Activated CD8-positive, alpha-beta memory T cell treated with anti-CD3 and anti-CD28 coated beads, Interleukin-2, amount 10 ng/mL, durations not matched to agents 7 days and 5 days (primary cell): ENCODE data around the gene NUP133. TPM values are rescaled to one million over a fixed set of nuclear protein-coding genes. Genes with fewer than 3 reads are reported as not detected.
"Not testable (repeated sequence)": the region's sequence is repeated elsewhere in the genome, so short reads cannot be mapped to it uniquely, and the experiment has no call there.

Source experiments
- ATAC-seq: fragments of 150-1000 bp; cut with Tn5 transposase; one replicate; pipeline ENCODE4 v1.10.0; 2021; ENCODE audit warnings: moderate library complexity
- CTCF ChIA-PET: fragments of 350-600 bp; sonication (Branson Sonifier 250); formaldehyde crosslinking; loops from one replicate; lab custom pipeline; 2021; ENCODE audit warnings: antibody characterized with exemption; lab: Charles Lee
- DNase-seq: peaks from one replicate; pipeline ENCODE4 v3.0.0-alpha.2; 2020
- H3K27ac Mint-ChIP-seq: one replicate; pipeline ENCODE4 v1.8.0; 2021; ENCODE audit warnings: mild to moderate bottlenecking, mixed read lengths
- H3K27me3 Mint-ChIP-seq: one replicate; pipeline ENCODE4 v1.8.0; 2021; ENCODE audit warnings: mixed read lengths
- H3K36me3 Mint-ChIP-seq: one replicate; pipeline ENCODE4 v1.8.0; 2021; ENCODE audit warnings: mild to moderate bottlenecking, mixed read lengths
- H3K4me1 Mint-ChIP-seq: one replicate; pipeline ENCODE4 v1.8.0; 2021; ENCODE audit warnings: mixed read lengths
- H3K4me3 Mint-ChIP-seq: one replicate; pipeline ENCODE4 v1.8.0; 2021; ENCODE audit warnings: mild to moderate bottlenecking, moderate library complexity, mixed read lengths
- H3K9me3 Mint-ChIP-seq: one replicate; pipeline ENCODE4 v1.8.0; 2022; ENCODE audit warnings: low read depth, mixed read lengths
- total RNA-seq, 2 experiments: library from RNA; stranded (reverse); gene quantifications; one replicate each; pipeline ENCODE4 v1.2.3, GENCODE V29; 2021

Gene NUP133
- total RNA-seq, 2 experiments from 2014 or later = 43.1 to 45.4 TPM

GRCh38 chr1:229402329-229402728, 105.8 kb downstream of the NUP133 start:
- peaks cover 70% of the 10 kb centered on the region for H3K27me3 Mint-ChIP-seq
- CTCF ChIA-PET, DNase-seq, H3K9me3 Mint-ChIP-seq, H3K4me3 Mint-ChIP-seq, ATAC-seq, H3K27ac Mint-ChIP-seq, H3K36me3 Mint-ChIP-seq, H3K4me1 Mint-ChIP-seq: not testable (repeated sequence)

GRCh38 chr1:229397762-229398161, 110.4 kb downstream of the NUP133 start:
- CTCF ChIA-PET = no interaction called here

GRCh38 chr1:229396585-229397206, 111.4 kb downstream of the NUP133 start:
- CTCF ChIA-PET = no interaction called here

More at GRCh38 chr1:229397762-229398161, 110.4 kb downstream of the NUP133 start:
- Mint-ChIP-seq H3K4me1 (no peaks in the 10 kb centered on the region), H3K27ac (no peak overlapping the region), H3K4me3 (no peak overlapping the region), H3K36me3 (no peaks in the 10 kb centered on the region), H3K9me3 (no peaks in the 10 kb centered on the region), H3K27me3 (peaks cover 66% of the 10 kb centered on the region)
- DNase-seq = no peak
- no peak for ATAC-seq

GRCh38 chr1:229394517-229394916, 113.6 kb downstream of the NUP133 start:
- peaks cover 56% of the 10 kb centered on the region for H3K27me3 Mint-ChIP-seq
- H3K36me3 Mint-ChIP-seq, CTCF ChIA-PET, DNase-seq, H3K9me3 Mint-ChIP-seq, ATAC-seq, H3K27ac Mint-ChIP-seq, H3K4me1 Mint-ChIP-seq, H3K4me3 Mint-ChIP-seq: not testable (repeated sequence)

More at GRCh38 chr1:229396585-229397206, 111.4 kb downstream of the NUP133 start:
- Mint-ChIP-seq H3K27me3 (peaks cover 61% of the 10 kb centered on the region), H3K36me3 (no peaks in the 10 kb centered on the region), H3K9me3 (no peaks in the 10 kb centered on the region), H3K4me3 (no peak overlapping the region), H3K27ac (no peak overlapping the region), H3K4me1 (no peaks in the 10 kb centered on the region)
- no peak for DNase-seq
- ATAC-seq = no peak

GRCh38 chr1:229392936-229393335, 115.2 kb downstream of the NUP133 start:
- no peaks in the 10 kb centered on the region for H3K36me3 Mint-ChIP-seq
- ATAC-seq (no peak), DNase-seq (no peak)
- CTCF ChIA-PET = no interaction called here
- H3K4me3 Mint-ChIP-seq = no peak overlapping the region
- no peaks in the 10 kb centered on the region for H3K9me3 Mint-ChIP-seq
- no peaks in the 10 kb centered on the region for H3K4me1 Mint-ChIP-seq
- H3K27ac Mint-ChIP-seq = no peak overlapping the region
- H3K27me3 Mint-ChIP-seq = peaks cover 60% of the 10 kb centered on the region

Other genes with a start within 250 kb of the NUP133 start
- gene RAB4A, start 237.2 kb downstream of the NUP133 start, total RNA-seq = 10 to 100 TPM; 26.5 to 27.2 TPM
- gene CCSAP, start 165.3 kb downstream of the NUP133 start, total RNA-seq = 1 to 10 TPM; 8.9 to 9.8 TPM
- gene ACTA1, start 74.2 kb downstream of the NUP133 start, total RNA-seq = not detected
- gene ABCB10, start 50.4 kb upstream of the NUP133 start, total RNA-seq = 10 to 100 TPM; 35.0 to 39.8 TPM
- gene TAF5L, start 117.8 kb upstream of the NUP133 start, total RNA-seq = 10 to 100 TPM; 24.9 to 29.7 TPM
- gene URB2, start 117.9 kb upstream of the NUP133 start, total RNA-seq = 10 to 100 TPM; 13.5 to 18.7 TPM